CD8-positive, alpha-beta memory T cell (primary cell): ENCODE measurements around the gene CFAP57. TPM values are rescaled to one million over a fixed set of nuclear protein-coding genes. Genes with fewer than 3 reads are reported as not detected.

Experiments used
- CTCF ChIA-PET: fragments of 350-600 bp; sonication (Branson Sonifier 250); formaldehyde crosslinking; loops from one replicate; lab custom pipeline; 2021; ENCODE audit warnings: antibody characterized with exemption; lab: Charles Lee
- POLR2A ChIA-PET: fragments of 350-600 bp; sonication (Branson Sonifier 250); formaldehyde crosslinking; loops from one replicate; lab custom pipeline; 2021; ENCODE audit warnings: antibody characterized with exemption; lab: Charles Lee
- DNase-seq, 5 donors: peaks; one replicate each; pipeline versions ENCODE4 v3.0.0 to v3.0.0-alpha.2; 2020 to 2022; ENCODE audit warnings: mixed read lengths in 1 of 5
- H3K27ac ChIP-seq: one replicate; pipeline ENCODE4 v1.7.0; 2013; ENCODE audit warnings: low read depth, mild to moderate bottlenecking, low read length, moderate library complexity
- H3K27me3 ChIP-seq: 2 replicates; pipeline ENCODE4 v1.7.0; 2013; ENCODE audit warnings: low read length, mild to moderate bottlenecking; ENCODE audit not compliant: insufficient read depth, poor library complexity, severe bottlenecking
- H3K36me3 ChIP-seq: 2 replicates; pipeline ENCODE4 v1.7.0; 2013; ENCODE audit warnings: mild to moderate bottlenecking, low read length, moderate library complexity; ENCODE audit not compliant: insufficient read depth
- H3K4me1 ChIP-seq: 2 replicates; pipeline ENCODE4 v1.7.0; 2013; ENCODE audit warnings: mild to moderate bottlenecking, low read length, moderate library complexity; ENCODE audit not compliant: insufficient read depth
- H3K4me3 ChIP-seq: 2 replicates; pipeline ENCODE4 v1.7.0; 2013; ENCODE audit warnings: mild to moderate bottlenecking, low read length
- H3K9me3 ChIP-seq: 2 replicates; pipeline ENCODE4 v1.7.0; 2013; ENCODE audit warnings: mild to moderate bottlenecking, low read length
- H3K27ac Mint-ChIP-seq, 8 donors: one replicate each; pipeline ENCODE4 v1.8.0; 2020 to 2021; ENCODE audit warnings: mixed read lengths in 8 of 8, mild to moderate bottlenecking in 6 of 8, inconsistent platforms in 3 of 8, moderate library complexity in 3 of 8
- H3K27me3 Mint-ChIP-seq, 2 donors: one replicate each; pipeline ENCODE4 v1.8.0; 2020 to 2021; ENCODE audit warnings: mixed read lengths in 2 of 2, mild to moderate bottlenecking in 1 of 2, moderate library complexity in 1 of 2
- H3K36me3 Mint-ChIP-seq, 3 donors: one replicate each; pipeline ENCODE4 v1.8.0; 2020 to 2021; ENCODE audit warnings: mixed read lengths in 3 of 3, inconsistent platforms in 1 of 3, mild to moderate bottlenecking in 1 of 3
- H3K4me1 Mint-ChIP-seq, 3 donors: one replicate each; pipeline ENCODE4 v1.8.0; 2020 to 2021; ENCODE audit warnings: mixed read lengths in 3 of 3, inconsistent platforms in 1 of 3, mild to moderate bottlenecking in 1 of 3
- H3K4me3 Mint-ChIP-seq, 7 donors: one replicate each; pipeline ENCODE4 v1.8.0; 2020 to 2021; ENCODE audit warnings: mixed read lengths in 7 of 7, mild to moderate bottlenecking in 6 of 7, moderate library complexity in 4 of 7, inconsistent platforms in 2 of 7
- H3K9me3 Mint-ChIP-seq, 5 donors: one replicate each; pipeline ENCODE4 v1.8.0; 2020 to 2022; ENCODE audit warnings: mixed read lengths in 5 of 5, mild to moderate bottlenecking in 3 of 5, moderate library complexity in 2 of 5, inconsistent platforms in 1 of 5
- polyA plus RNA-seq: library from polyadenylated mRNA; unstranded; fragments of 300-500 nt; fragmentation: Illumina TruSeq; gene quantifications from one replicate; pipeline ENCODE4 v1.2.3, GENCODE V29; 2021
- total RNA-seq, 2 experiments: library from RNA; stranded (reverse); gene quantifications; one replicate each; pipeline ENCODE4 v1.2.3, GENCODE V29; 2021

Gene CFAP57
- total and polyA plus RNA-seq, 3 experiments from 2014 or later, result 0.26 to 0.33 TPM; not detected in 1

DNA sequence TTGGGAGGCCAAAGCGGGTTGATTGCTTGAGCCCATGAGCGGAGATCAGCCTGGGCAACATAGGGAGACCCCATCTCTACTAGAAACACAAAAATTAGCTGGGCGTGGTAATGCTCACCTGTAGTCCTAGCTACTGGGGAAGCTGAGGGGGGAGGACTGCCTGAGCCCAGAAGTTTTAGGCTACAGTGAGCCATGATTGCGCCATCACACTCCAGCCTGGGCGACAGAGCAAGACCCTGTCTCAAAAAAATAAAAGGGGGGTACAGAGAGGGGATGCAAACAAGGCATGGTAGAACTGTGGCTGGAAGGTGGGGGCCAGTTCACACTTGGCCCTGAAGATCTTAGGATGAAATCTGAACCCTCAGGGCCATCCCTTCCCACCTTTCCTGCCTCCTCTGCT lies 114.4 kb downstream of the CFAP57 start:
- Mint-ChIP-seq H3K27me3 (peaks cover 5 to 26% of the 10 kb centered on the region in 2 donors), H3K9me3 (no peaks in the 10 kb centered on the region), H3K27ac (no peak overlapping the region), H3K4me3 (no peak overlapping the region), H3K4me1 (no peaks in the 10 kb centered on the region), H3K36me3 (no peaks in the 10 kb centered on the region)
- POLR2A ChIA-PET, result no interaction called here
- DNase-seq, result peak in 1 of 5 donors; percentile 32
- CTCF ChIA-PET, result no interaction called here
- H3K4me3 ChIP-seq, result no peak overlapping the region
- no peaks in the 10 kb centered on the region for H3K9me3 ChIP-seq
- H3K4me1 ChIP-seq, result no peaks in the 10 kb centered on the region
- no peaks in the 10 kb centered on the region for H3K36me3 ChIP-seq
- H3K27me3 ChIP-seq, result no peaks in the 10 kb centered on the region
- no peak overlapping the region for H3K27ac ChIP-seq

DNA sequence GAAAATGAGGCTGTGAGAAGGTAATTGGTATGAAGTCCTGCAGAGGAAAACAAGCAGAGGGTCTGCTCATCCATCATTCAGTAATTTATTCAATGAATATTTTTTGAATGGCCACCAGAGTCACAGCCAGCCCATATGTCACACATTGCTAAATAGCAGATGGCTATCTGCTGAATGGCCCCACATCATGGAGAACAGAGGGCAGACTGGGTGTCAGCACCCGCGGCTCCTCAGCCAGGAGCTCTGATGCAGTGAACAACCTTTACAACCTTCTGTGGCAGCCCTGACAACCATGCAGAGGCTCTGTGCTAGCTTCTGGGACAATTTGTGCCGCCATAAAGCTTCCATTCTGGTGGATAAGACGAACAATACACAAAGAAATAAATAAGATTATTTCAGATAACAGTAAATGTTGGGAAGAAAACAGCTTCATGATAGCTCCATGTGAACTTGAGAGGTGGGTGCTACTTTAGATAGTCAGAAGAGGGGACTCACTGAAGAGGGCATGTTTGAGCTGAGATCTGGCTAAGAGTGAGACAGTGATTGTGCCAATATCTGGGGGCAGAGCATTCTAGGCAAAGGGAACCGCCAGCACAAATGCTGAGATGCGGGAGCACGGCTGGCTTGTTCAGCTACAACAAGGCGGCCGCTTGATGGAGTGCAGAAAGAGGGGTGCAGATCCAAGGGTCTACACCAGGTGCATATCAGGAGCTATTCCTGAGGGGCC lies 116.1 kb downstream of the CFAP57 start:
- Histone ChIP-seq H3K36me3 (no peaks in the 10 kb centered on the region), H3K4me1 (no peaks in the 10 kb centered on the region), H3K4me3 (no peak overlapping the region), H3K27me3 (no peaks in the 10 kb centered on the region), H3K9me3 (no peaks in the 10 kb centered on the region), H3K27ac (no peak overlapping the region)
- H3K4me1 Mint-ChIP-seq, result no peaks in the 10 kb centered on the region
- H3K9me3 Mint-ChIP-seq, result no peaks in the 10 kb centered on the region
- no peak overlapping the region for H3K27ac Mint-ChIP-seq
- peaks cover 5 to 26% of the 10 kb centered on the region in 2 donors for H3K27me3 Mint-ChIP-seq
- ChIA-PET POLR2A (no interaction called here), CTCF (no interaction called here)
- no peak for DNase-seq
- no peaks in the 10 kb centered on the region for H3K36me3 Mint-ChIP-seq
- H3K4me3 Mint-ChIP-seq, result no peak overlapping the region

DNA sequence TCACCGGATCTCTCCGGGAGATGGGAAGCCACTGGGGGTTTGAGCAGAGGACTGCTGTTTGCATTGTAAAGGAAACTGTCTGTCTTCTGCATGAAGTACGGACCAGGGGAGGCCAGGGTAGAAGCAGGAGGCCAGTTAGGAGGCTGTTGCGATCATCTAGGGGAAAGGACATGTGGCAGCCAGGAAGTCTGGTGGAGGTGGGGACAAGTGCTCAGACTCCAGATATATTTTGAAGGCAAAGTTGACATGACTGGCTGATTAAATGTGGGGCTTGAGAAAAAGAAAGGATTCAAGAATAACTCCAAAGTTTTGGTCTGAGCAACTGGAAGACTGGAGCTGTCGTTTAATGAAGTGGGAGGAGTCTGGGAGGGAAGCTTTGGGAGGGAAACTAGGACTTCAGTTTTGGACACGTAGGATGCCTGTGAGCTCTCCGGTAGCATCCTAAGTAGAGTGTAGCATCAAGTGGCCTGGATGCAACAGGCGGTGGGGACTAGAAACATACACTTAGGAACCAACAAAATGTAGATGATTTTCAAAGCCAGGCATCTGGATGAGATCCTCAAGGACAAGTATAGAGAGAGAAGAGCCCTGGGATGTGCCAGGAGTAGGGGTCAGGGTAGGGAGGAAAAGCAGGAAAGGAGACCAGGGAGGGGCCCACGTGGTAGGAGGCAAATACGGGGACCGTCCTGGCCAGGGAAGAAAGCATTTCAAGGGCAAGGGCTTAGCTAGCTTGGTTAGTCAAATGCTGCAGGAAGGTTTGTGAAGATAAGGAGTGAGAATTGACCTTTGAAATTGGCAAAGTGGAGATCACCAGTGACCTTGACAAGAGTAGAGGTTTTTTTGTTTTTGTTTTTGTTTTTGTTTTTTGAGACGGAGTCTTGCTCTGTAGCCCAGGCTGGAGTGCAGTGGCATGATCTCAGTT lies 116.9 kb downstream of the CFAP57 start:
- no peaks in the 10 kb centered on the region for H3K9me3 ChIP-seq

DNA sequence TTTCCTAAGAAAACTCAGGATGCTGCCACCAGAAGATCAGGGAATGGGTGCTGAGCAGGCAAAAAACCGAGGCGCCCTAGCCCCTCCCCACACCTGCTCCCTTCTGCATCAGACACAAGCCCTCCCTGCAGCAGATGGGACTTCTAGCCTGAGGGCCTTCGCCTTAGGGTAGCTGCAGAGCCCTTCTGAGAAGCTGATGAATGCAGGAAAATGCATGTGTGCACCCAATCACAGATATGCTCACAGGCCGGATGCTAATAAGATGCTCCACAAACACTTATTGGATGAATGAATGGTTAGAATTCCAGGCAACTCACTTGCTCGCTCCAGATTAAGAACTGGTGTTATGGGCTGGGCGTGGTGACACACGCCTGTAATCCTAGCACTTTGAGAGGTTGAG lies 120.1 kb downstream of the CFAP57 start:
- Histone ChIP-seq H3K27me3 (no peaks in the 10 kb centered on the region), H3K27ac (no peak overlapping the region), H3K36me3 (no peaks in the 10 kb centered on the region), H3K4me1 (peaks cover 21% of the 10 kb centered on the region), H3K9me3 (no peaks in the 10 kb centered on the region), H3K4me3 (no peak overlapping the region)
- peaks cover 2 to 12% of the 10 kb centered on the region in 2 donors for H3K27me3 Mint-ChIP-seq
- H3K4me1 Mint-ChIP-seq, result peaks cover 7 to 15% (median 11%) of the 10 kb centered on the region in 3 donors
- ChIA-PET POLR2A (no interaction called here), CTCF (interaction anchor here (1.6 kb wide), 1 partner anchor 65 kb away, joined by 3 read pairs; no protein-coding TSS in a partner anchor)
- no peaks in the 10 kb centered on the region for H3K9me3 Mint-ChIP-seq
- no peaks in the 10 kb centered on the region for H3K36me3 Mint-ChIP-seq
- H3K27ac Mint-ChIP-seq, result no peak overlapping the region
- DNase-seq, result no peak
- no peak overlapping the region for H3K4me3 Mint-ChIP-seq

More for the DNA sequence above, 116.9 kb downstream of the CFAP57 start:
- Mint-ChIP-seq H3K27me3 (peaks cover 5 to 26% of the 10 kb centered on the region in 2 donors), H3K9me3 (no peaks in the 10 kb centered on the region), H3K27ac (no peak overlapping the region), H3K4me3 (no peak overlapping the region), H3K4me1 (no peaks in the 10 kb centered on the region), H3K36me3 (no peaks in the 10 kb centered on the region)
- CTCF ChIA-PET, result no interaction called here
- no peak overlapping the region for H3K27ac ChIP-seq
- POLR2A ChIA-PET, result no interaction called here
- no peaks in the 10 kb centered on the region for H3K27me3 ChIP-seq
- H3K4me3 ChIP-seq, result no peak overlapping the region
- no peaks in the 10 kb centered on the region for H3K4me1 ChIP-seq
- H3K36me3 ChIP-seq, result no peaks in the 10 kb centered on the region
- DNase-seq, result no peak

GRCh38 chr1:43292679-43293078 lies 120.5 kb downstream of the CFAP57 start:
- DNase-seq, result no peak
- Mint-ChIP-seq H3K36me3 (no peaks in the 10 kb centered on the region), H3K27me3 (peaks cover 1 to 7% of the 10 kb centered on the region in 2 donors), H3K4me1 (peaks cover 7 to 15% (median 11%) of the 10 kb centered on the region in 3 donors), H3K9me3 (no peaks in the 10 kb centered on the region), H3K27ac (no peak overlapping the region), H3K4me3 (no peak overlapping the region)
- H3K27ac ChIP-seq, result no peak overlapping the region
- H3K27me3 ChIP-seq, result no peaks in the 10 kb centered on the region
- ChIA-PET POLR2A (no interaction called here), CTCF (interaction anchor here (1.6 kb wide), 1 partner anchor 66 kb away, joined by 3 read pairs; no protein-coding TSS in a partner anchor)
- no peaks in the 10 kb centered on the region for H3K9me3 ChIP-seq
- H3K36me3 ChIP-seq, result no peaks in the 10 kb centered on the region
- H3K4me3 ChIP-seq, result no peak overlapping the region
- peaks cover 21% of the 10 kb centered on the region for H3K4me1 ChIP-seq

- ChIA-PET POLR2A (no interaction called here), CTCF (interaction anchor here (1.6 kb wide), 1 partner anchor 66 kb away, joined by 3 read pairs; no protein-coding TSS in a partner anchor)
- H3K27ac ChIP-seq, result no peak overlapping the region
- peaks cover 7 to 15% (median 11%) of the 10 kb centered on the region in 3 donors for H3K4me1 Mint-ChIP-seq
- H3K4me3 ChIP-seq, result no peak overlapping the region
- no peaks in the 10 kb centered on the region for H3K9me3 ChIP-seq
- no peaks in the 10 kb centered on the region for H3K9me3 Mint-ChIP-seq
- peaks cover 21% of the 10 kb centered on the region for H3K4me1 ChIP-seq
- no peak overlapping the region for H3K27ac Mint-ChIP-seq
- no peaks in the 10 kb centered on the region for H3K27me3 ChIP-seq
- H3K36me3 ChIP-seq, result no peaks in the 10 kb centered on the region
- DNase-seq, result no peak
- H3K27me3 Mint-ChIP-seq, result peaks cover 0 to 4% of the 10 kb centered on the region in 2 donors
- H3K36me3 Mint-ChIP-seq, result no peaks in the 10 kb centered on the region
- H3K4me3 Mint-ChIP-seq, result no peak overlapping the region
Observed at GRCh38 chr1:43293176-43293575, 121.0 kb downstream of the CFAP57 start.

DNA sequence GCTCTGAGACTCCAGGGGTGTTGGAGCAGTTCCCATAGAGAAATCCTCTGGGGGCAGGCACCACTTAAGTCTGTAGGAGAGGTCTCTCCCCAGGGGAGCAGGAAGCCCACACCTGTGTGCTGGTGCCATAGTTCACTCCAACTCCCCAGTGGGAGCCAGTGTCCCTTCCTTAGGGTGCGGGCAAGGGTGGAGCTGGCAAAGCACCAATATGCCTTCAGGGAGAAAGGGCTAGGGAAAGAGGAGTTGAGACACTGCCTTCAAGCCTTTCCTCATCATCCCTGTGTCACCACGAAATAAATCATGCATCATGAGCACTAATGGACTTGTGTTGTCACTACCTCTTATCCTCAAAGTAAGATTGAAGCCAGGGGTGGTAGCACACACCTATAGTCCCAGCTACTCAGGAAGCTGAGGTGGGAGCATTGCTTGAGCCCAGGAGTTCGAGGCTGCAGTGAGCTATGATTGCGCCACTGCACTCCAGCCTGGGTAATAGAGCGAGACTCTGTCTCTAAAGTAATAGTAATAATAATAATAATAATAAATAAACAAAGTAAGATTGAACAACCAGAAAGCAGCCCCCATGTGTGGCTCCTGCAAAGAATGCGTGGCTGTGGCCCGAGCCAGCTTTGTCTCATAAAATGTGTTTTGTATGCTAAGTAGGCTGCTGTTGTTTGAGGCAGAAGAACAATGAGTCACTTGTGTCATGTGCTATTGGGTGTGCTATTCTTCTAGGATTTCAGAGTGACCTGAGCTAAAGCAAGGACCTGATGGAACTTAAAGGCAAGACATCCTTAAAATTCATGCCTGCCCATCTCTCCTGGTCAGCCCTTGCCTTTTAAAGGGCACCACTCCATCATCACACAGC lies 122.0 kb downstream of the CFAP57 start:
- Mint-ChIP-seq H3K36me3 (no peaks in the 10 kb centered on the region), H3K9me3 (no peaks in the 10 kb centered on the region), H3K27me3 (no peaks in the 10 kb centered on the region), H3K4me1 (peaks cover 7 to 15% (median 11%) of the 10 kb centered on the region in 3 donors), H3K4me3 (no peak overlapping the region), H3K27ac (peak overlapping the region in 1 of 8 donors; percentile 12)
- Histone ChIP-seq H3K4me3 (no peak overlapping the region), H3K27ac (no peak overlapping the region), H3K4me1 (peaks cover 21% of the 10 kb centered on the region), H3K36me3 (no peaks in the 10 kb centered on the region), H3K27me3 (no peaks in the 10 kb centered on the region), H3K9me3 (no peaks in the 10 kb centered on the region)
- ChIA-PET CTCF (no interaction called here), POLR2A (no interaction called here)
- no peak for DNase-seq
